ENCODE results near the gene PAM.

Gene PAM

DNA sequence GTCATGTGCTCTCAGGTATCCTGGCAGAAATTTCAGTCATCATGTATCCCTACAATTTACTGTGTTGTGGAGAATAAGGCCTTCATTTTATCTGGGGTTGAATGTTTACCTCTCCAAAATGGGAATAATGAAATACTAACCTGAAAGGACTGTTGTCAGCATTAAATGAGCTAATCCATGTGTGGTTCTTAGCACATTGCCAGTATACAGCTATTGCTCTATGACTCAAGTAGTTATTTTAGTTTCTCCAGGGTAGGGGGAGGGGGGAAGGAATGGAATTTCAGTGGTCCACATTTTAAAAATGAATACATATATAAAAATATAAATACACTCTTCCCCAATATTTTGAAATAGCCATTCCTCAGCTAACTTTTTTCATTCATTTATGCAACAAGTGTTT, 3.5 kb downstream of the PAM start:
- peaks cover 13% of the 10 kb centered on the region for H3K27me3 ChIP-seq (ENCODE audit: control insufficient read depth, insufficient read depth, low read length)
- H3K4me3 ChIP-seq (ENCODE audit: low read length), result no peak overlapping the region
- no peaks in the 10 kb centered on the region for H3K9me3 ChIP-seq (ENCODE audit: control insufficient read depth, low read length)
- no peaks in the 10 kb centered on the region for H3K36me3 ChIP-seq (ENCODE audit: control insufficient read depth, insufficient read depth, low read length)
- peaks cover 25% of the 10 kb centered on the region for H3K4me1 ChIP-seq (ENCODE audit: control insufficient read depth, insufficient read depth, low read length)
- no peak overlapping the region for H3K9ac ChIP-seq (ENCODE audit: low read length)

DNA sequence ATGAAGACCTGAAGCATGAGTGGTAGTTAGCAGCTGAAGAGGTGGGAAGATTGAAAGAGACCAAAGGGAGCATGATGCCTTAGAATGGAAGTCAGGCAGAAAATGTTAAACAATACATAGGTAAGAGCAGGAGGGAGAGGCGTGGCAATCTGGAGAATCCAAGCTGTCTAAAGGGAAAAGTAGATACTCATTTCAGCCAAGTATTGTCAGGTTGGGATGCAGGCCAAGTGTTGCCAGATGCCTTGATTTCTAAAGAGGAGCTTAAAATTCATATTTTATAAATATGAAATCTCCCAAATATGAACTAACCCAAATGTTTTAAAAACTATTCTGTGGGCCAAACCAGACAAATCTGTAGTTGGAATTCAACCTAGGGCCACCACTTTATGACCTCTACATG, 4.2 kb downstream of the PAM start:
- Histone ChIP-seq H3K4me3 (ENCODE audit: low read length) (no peak overlapping the region), H3K9ac (ENCODE audit: low read length) (no peak overlapping the region), H3K27me3 (ENCODE audit: control insufficient read depth, insufficient read depth, low read length) (peaks cover 6% of the 10 kb centered on the region), H3K4me1 (ENCODE audit: control insufficient read depth, insufficient read depth, low read length) (peaks cover 20% of the 10 kb centered on the region), H3K36me3 (ENCODE audit: control insufficient read depth, insufficient read depth, low read length) (no peaks in the 10 kb centered on the region), H3K9me3 (ENCODE audit: control insufficient read depth, low read length) (no peaks in the 10 kb centered on the region)

DNA sequence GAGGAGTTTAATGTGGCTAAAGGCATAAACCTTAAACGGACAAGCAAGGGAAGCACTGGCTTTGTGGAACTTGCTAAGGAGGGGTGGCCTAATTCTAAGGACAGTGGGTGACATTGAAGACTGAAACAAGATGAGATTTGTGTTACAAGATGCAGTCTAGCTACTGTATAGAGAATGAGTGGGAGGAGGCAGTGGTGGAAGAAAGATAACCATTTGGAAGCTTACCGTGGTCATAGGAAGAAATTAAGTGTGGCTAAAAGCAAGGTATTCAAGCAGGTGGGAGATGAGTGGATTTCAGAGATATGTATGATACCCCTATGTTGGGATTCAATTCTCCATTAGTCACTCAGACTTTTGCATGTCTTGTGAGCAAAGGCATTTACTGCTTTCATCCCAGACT, 4.6 kb downstream of the PAM start:
- H3K9me3 ChIP-seq (ENCODE audit: control insufficient read depth, low read length), result no peaks in the 10 kb centered on the region
- no peaks in the 10 kb centered on the region for H3K36me3 ChIP-seq (ENCODE audit: control insufficient read depth, insufficient read depth, low read length)
- peaks cover 2% of the 10 kb centered on the region for H3K27me3 ChIP-seq (ENCODE audit: control insufficient read depth, insufficient read depth, low read length)
- no peak overlapping the region for H3K4me3 ChIP-seq (ENCODE audit: low read length)
- no peak overlapping the region for H3K9ac ChIP-seq (ENCODE audit: low read length)
- H3K4me1 ChIP-seq (ENCODE audit: control insufficient read depth, insufficient read depth, low read length), result peaks cover 16% of the 10 kb centered on the region

DNA sequence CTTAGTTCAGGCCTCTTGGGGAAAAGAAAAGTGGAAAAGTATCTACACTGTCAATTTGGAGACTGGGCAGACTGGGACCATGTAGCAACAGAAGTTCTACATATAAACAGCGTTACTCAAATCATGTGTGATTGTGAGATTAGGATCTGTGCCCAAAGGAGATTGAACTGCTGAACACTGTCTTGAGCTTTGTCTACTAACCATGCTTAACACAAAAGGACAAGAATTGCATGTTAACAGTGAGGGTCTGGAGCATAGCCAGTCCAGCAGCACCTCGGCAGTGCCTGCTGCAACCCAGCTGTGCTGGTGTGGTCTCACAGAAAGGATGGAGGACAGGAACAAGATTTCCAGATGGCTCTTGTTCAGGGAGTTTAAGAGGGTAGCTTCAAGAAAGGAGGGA, 5.7 kb downstream of the PAM start:
- Histone ChIP-seq H3K4me3 (ENCODE audit: low read length) (no peak overlapping the region), H3K9ac (ENCODE audit: low read length) (no peak overlapping the region), H3K36me3 (ENCODE audit: control insufficient read depth, insufficient read depth, low read length) (no peaks in the 10 kb centered on the region), H3K4me1 (ENCODE audit: control insufficient read depth, insufficient read depth, low read length) (peaks cover 15% of the 10 kb centered on the region), H3K9me3 (ENCODE audit: control insufficient read depth, low read length) (no peaks in the 10 kb centered on the region), H3K27me3 (ENCODE audit: control insufficient read depth, insufficient read depth, low read length) (no peaks in the 10 kb centered on the region)

DNA sequence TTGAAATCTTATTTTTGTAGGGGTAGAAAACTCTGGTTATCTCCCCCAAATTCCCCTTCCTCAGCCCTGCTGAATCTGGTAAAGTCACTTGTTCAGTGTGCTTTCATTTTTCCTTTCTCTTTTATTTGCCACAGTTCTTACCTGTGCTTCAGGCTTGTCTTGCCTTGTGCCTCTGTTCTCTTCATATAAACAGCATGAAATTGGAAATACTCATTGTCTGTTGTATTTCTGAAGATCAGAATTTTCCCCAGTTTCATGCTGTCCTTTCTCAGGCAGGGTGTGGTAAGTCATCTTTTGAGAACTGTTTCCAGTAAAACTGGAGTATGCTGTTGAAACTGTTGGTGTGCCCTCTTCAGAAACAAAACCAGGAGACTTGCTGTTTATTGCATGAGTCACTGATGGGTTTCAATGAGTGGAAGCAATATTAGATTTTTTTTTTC, 7.0 kb downstream of the PAM start:
- Histone ChIP-seq H3K9ac (ENCODE audit: low read length) (no peak overlapping the region), H3K36me3 (ENCODE audit: control insufficient read depth, insufficient read depth, low read length) (no peaks in the 10 kb centered on the region), H3K4me1 (ENCODE audit: control insufficient read depth, insufficient read depth, low read length) (peaks cover 6% of the 10 kb centered on the region), H3K27me3 (ENCODE audit: control insufficient read depth, insufficient read depth, low read length) (no peaks in the 10 kb centered on the region), H3K4me3 (ENCODE audit: low read length) (no peak overlapping the region), H3K9me3 (ENCODE audit: control insufficient read depth, low read length) (no peaks in the 10 kb centered on the region)

DNA sequence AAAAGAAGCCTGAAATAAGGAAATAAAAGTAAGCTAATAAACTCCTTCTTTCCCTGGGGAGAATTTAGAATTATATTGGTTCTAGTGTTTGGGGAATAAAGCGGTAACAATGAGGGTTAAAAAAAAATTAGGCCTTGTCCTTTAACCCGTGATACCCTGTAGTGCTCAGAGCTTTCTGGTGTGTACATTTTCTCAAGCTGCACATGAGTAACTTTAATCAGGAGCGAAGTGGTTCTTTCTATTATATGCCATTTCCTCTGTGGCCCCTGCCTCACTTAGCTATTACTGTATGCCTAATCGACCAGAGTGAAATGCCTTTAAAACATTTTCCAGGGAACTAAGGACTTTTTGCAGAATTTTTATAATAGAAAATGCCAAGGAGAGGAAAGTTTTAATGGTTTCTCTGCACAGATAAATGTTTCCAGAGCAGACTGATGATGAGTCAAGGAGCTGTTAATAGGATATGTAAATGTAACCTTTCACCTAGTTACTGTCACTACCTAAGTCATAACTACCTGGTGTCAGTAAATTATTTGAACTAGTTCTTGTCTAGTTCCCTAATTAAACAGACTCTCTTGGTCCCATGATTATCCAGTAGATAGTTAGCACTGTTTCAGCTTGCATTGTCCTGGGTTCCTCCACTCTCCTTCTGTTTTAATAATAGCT, 7.6 kb downstream of the PAM start:
- Histone ChIP-seq H3K9ac (ENCODE audit: low read length) (no peak overlapping the region), H3K27me3 (ENCODE audit: control insufficient read depth, insufficient read depth, low read length) (no peaks in the 10 kb centered on the region), H3K4me3 (ENCODE audit: low read length) (no peak overlapping the region), H3K9me3 (ENCODE audit: control insufficient read depth, low read length) (no peaks in the 10 kb centered on the region), H3K36me3 (ENCODE audit: control insufficient read depth, insufficient read depth, low read length) (no peaks in the 10 kb centered on the region), H3K4me1 (ENCODE audit: control insufficient read depth, insufficient read depth, low read length) (peaks cover 6% of the 10 kb centered on the region)

DNA sequence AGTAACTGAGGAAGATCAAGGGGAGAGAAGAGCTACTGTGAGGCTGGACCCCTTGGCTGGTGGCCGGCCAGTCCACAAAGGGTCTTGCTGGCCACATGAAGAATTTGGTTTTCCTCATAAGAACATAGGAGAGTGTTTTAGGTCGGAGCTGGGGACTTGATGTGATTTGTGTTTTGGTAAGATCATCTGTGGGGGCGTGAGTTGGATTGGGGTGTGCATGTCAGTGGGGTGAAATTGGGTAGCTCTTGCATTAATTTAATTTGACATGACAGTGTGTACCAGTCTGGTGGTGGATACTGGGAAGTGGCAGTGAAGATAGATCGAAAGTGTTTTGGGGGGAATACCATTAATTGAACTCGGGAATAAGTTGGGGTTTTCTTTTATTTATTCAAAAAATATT, 8.6 kb downstream of the PAM start:
- H3K4me3 ChIP-seq (ENCODE audit: low read length), result no peak overlapping the region
- H3K9me3 ChIP-seq (ENCODE audit: control insufficient read depth, low read length), result no peaks in the 10 kb centered on the region
- H3K4me1 ChIP-seq (ENCODE audit: control insufficient read depth, insufficient read depth, low read length), result peaks cover 6% of the 10 kb centered on the region
- no peaks in the 10 kb centered on the region for H3K27me3 ChIP-seq (ENCODE audit: control insufficient read depth, insufficient read depth, low read length)
- H3K9ac ChIP-seq (ENCODE audit: low read length), result no peak overlapping the region
- no peaks in the 10 kb centered on the region for H3K36me3 ChIP-seq (ENCODE audit: control insufficient read depth, insufficient read depth, low read length)

DNA sequence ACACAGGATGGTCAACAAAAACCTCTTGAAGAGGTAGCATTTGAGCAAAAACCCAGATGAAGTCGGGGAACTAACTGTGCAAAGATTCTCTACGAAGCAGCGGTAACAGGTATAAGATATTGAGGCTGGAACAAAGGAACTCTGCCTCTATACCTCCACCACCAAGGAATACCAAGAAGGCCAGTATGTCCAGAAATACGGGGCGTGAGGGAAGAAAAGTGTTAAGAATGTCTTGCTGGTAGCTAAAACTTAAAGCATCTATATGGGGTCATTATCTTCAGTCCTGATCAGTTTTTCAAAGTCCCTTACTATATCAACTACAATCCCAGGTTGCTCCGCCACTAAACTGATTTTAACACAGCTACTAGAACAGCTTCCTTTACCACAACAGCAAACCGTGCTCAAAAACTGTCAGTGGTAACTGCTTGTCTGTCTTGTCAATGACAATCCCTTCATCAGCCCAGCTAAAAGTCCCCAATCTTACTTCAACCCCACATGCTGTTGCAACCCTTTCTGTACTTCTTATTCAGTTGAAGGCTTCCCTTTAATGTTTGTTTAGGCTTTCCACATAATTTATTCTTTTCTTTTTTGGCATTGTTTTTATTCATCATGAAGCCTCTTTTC, 9.4 kb downstream of the PAM start:
- H3K4me1 ChIP-seq (ENCODE audit: control insufficient read depth, insufficient read depth, low read length), result peaks cover 6% of the 10 kb centered on the region

DNA sequence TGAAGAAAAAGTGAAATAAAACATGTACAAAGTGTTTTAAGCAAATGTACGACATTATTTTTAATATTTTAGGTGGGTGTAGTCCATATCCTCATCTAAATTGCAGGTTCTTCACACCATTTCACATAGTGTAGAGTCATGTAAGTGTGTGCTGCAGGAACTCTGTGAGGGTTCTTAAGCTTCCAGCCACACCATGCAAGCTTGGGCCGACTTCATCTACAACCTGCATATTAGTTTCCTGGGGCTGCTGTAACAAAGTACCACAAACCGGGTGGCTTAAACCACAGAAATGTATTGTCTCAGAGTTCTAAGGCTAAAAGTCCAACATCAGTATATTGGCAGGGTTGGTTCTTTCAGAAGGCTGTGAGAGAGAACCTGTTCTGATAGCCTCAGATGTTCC, 10.2 kb downstream of the PAM start:
- H3K36me3 ChIP-seq (ENCODE audit: control insufficient read depth, insufficient read depth, low read length), result no peaks in the 10 kb centered on the region
- H3K4me3 ChIP-seq (ENCODE audit: low read length), result no peak overlapping the region
- H3K9me3 ChIP-seq (ENCODE audit: control insufficient read depth, low read length), result no peaks in the 10 kb centered on the region
- H3K9ac ChIP-seq (ENCODE audit: low read length), result no peak overlapping the region
- peaks cover 6% of the 10 kb centered on the region for H3K4me1 ChIP-seq (ENCODE audit: control insufficient read depth, insufficient read depth, low read length)
- no peaks in the 10 kb centered on the region for H3K27me3 ChIP-seq (ENCODE audit: control insufficient read depth, insufficient read depth, low read length)

More for the DNA sequence above, 9.4 kb downstream of the PAM start:
- Histone ChIP-seq H3K27me3 (ENCODE audit: control insufficient read depth, insufficient read depth, low read length) (no peaks in the 10 kb centered on the region), H3K9ac (ENCODE audit: low read length) (no peak overlapping the region), H3K9me3 (ENCODE audit: control insufficient read depth, low read length) (no peaks in the 10 kb centered on the region), H3K36me3 (ENCODE audit: control insufficient read depth, insufficient read depth, low read length) (no peaks in the 10 kb centered on the region), H3K4me3 (ENCODE audit: low read length) (no peak overlapping the region)

DNA sequence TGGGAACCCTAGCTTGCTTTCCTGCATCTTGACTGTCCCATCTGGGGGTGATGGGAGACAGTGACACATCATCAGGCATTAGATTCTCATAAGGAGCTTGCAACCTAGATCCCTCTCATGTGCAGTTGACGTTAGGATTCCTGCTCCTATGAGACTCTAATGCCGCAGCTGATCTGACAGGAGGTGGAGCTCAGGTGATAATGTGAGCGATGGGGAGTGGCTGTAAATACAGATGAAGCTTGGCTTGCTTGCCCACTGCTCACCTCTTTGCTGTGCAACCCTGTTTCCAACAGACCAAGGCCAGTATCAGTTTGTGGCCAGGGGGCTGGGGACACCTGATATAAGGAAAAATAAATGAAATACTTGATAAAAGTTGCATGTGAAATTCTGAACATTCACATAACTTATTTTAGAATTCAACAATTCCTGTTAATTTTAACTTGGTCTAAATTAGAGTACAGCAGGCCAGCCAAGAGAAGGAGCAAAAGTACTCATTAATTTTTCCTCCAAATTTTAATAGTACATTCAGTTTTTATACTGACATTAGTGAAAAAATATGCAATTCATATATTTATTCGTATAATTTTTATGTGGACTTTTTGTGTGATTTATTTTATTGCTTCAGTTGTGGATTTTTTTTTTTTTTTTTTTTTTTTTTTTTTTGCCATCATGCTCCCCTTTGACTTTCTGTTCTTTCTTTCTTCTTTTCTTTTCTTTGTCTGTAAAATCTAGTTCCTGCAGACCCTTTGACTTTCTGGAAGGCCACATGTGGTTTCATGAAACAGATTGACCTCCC, 11.4 kb downstream of the PAM start:
- Histone ChIP-seq H3K27me3 (ENCODE audit: control insufficient read depth, insufficient read depth, low read length) (no peaks in the 10 kb centered on the region), H3K9ac (ENCODE audit: low read length) (no peak overlapping the region), H3K9me3 (ENCODE audit: control insufficient read depth, low read length) (no peaks in the 10 kb centered on the region), H3K4me3 (ENCODE audit: low read length) (no peak overlapping the region), H3K4me1 (ENCODE audit: control insufficient read depth, insufficient read depth, low read length) (peaks cover 6% of the 10 kb centered on the region), H3K36me3 (ENCODE audit: control insufficient read depth, insufficient read depth, low read length) (no peaks in the 10 kb centered on the region)

DNA sequence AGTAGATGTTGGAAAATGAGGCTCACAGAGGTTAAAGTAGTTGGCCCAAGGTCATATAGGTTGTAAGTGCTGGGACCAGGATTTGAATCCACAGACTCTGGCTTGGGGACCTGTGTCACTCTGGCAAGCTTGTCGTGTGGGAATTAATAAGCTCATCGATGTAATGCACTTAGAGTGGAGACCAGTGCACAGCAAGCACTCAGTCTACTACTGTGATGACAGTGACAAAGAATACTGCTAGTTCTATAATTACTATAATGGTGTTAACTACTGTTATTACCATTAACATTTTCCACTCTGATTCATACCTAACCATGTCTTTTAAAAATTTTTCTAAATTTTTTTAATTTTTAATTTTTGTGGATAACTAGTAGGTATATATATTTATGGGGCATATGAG, 12.8 kb downstream of the PAM start:
- Histone ChIP-seq H3K36me3 (ENCODE audit: control insufficient read depth, insufficient read depth, low read length) (no peaks in the 10 kb centered on the region), H3K4me1 (ENCODE audit: control insufficient read depth, insufficient read depth, low read length) (peaks cover under 1% of the 10 kb centered on the region), H3K9me3 (ENCODE audit: control insufficient read depth, low read length) (no peaks in the 10 kb centered on the region), H3K4me3 (ENCODE audit: low read length) (no peak overlapping the region), H3K27me3 (ENCODE audit: control insufficient read depth, insufficient read depth, low read length) (no peaks in the 10 kb centered on the region), H3K9ac (ENCODE audit: low read length) (no peak overlapping the region)

DNA sequence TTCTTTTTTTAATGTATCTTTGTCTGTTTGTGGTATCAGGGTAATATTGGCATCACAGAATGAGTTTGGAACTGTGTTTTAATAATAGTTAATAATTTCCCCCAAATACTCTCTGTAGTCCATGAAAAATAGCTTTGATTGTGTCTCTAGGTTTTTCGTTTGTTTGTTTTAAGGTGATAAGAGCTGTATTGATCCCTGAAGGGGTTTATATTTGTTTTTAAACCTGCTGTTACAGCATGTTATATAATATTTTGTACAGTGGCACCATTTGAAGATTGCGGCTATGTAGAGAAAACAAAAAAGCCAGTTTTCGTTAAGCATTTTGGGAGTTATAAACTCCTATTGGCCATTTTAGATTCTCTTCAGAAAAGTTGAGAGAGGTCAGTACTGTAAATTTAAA, 15.7 kb downstream of the PAM start:
- Histone ChIP-seq H3K36me3 (ENCODE audit: control insufficient read depth, insufficient read depth, low read length) (no peaks in the 10 kb centered on the region), H3K9ac (ENCODE audit: low read length) (no peak overlapping the region), H3K4me3 (ENCODE audit: low read length) (no peak overlapping the region), H3K9me3 (ENCODE audit: control insufficient read depth, low read length) (no peaks in the 10 kb centered on the region), H3K4me1 (ENCODE audit: control insufficient read depth, insufficient read depth, low read length) (no peaks in the 10 kb centered on the region), H3K27me3 (ENCODE audit: control insufficient read depth, insufficient read depth, low read length) (no peaks in the 10 kb centered on the region)

Data from mucosa of stomach (tissue), 1 donor.